Right lobe of liver (tissue), 4 donors: Measurements from ENCODE around the gene TAS2R50.

ENCODE experiments used
- CTCF ChIP-seq, 4 donors: fragments of 200-600 bp in 3 of 4; fragments of 450-650 bp in 1 of 4; IDR thresholded peaks; one replicate each; pipeline versions ENCODE4 v1.5.1 to v1.8.0; 2016 to 2022; ENCODE audit warnings: antibody characterized with exemption in 4 of 4, mild to moderate bottlenecking in 2 of 4
- POLR2A ChIP-seq: fragments of 450-650 bp; IDR thresholded peaks from one replicate; pipeline ENCODE4 v1.6.1; 2017; ENCODE audit warnings: antibody characterized with exemption, mild to moderate bottlenecking
- donor health status: DM: no; HTN: no; CAD: no.
- donor health status: DM: no; HTN: no; CAD: no.
- donor health status: DM: no; HTN: yes; CAD: no.

DNA sequence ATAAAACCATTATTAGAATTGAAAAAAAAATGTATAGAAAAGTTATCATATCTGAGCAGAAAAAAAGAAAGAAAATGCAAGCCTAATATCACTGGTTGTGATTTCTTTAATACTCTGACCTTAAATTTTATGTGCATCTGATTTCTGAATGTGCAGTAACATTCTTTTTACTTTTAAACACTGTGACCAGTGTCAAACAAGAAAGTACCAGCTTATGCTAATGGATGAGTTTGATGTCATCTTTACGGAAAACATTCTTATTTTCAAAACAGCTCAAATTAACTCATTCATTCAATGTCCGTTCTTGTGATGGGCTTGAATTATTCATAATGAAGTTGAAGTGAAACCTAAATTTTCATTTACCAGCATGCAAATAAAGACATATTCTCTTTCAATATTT lies at the start of gene TAS2R50:
- TF ChIP-seq CTCF (IDR thresholded peaks at IDR 0.05) = no peak
- no peak for TF ChIP-seq POLR2A
